Peyer's patch (tissue), 4 donors: Measurements from ENCODE around the gene NBAS. TPM values are rescaled to one million over a fixed set of nuclear protein-coding genes. Genes with fewer than 3 reads are reported as not detected.

Experiments used
- DNase-seq, 3 donors: peaks; one replicate each; pipeline ENCODE4 v3.0.0-alpha.2; 2017 to 2019
- H3K27ac ChIP-seq, 4 donors: fragments of 200-600 bp; sonication (generic); one replicate each; pipeline ENCODE4 v1.5.1; 2016 to 2019
- H3K27me3 ChIP-seq, 2 donors: fragments of 200-600 bp; sonication (generic); one replicate each; pipeline ENCODE4 v1.5.1; 2019
- H3K36me3 ChIP-seq, 3 donors: fragments of 200-600 bp; sonication (generic); one replicate each; pipeline ENCODE4 v1.5.1; 2016 to 2019
- H3K4me1 ChIP-seq, 4 donors: fragments of 200-600 bp; sonication (generic); one replicate each; pipeline ENCODE4 v1.5.1; 2016 to 2019
- H3K4me3 ChIP-seq, 4 donors: fragments of 200-600 bp; sonication (generic); 1 replicate in 3 of 4; 2 replicates in 1 of 4; pipeline ENCODE4 v1.5.1; 2016 to 2019; ENCODE audit warnings: mild to moderate bottlenecking in 1 of 4
- H3K9me3 ChIP-seq, 4 donors: fragments of 200-600 bp; sonication (generic); one replicate each; pipeline ENCODE4 v1.5.1; 2016 to 2019; ENCODE audit warnings: mild to moderate bottlenecking in 1 of 4
- POLR2A ChIP-seq, 2 donors: fragments of 450-650 bp; IDR thresholded peaks; one replicate each; pipeline ENCODE4 v1.5.1; 2017; ENCODE audit warnings: antibody characterized with exemption in 2 of 2, mild to moderate bottlenecking in 2 of 2, moderate library complexity in 2 of 2
- total RNA-seq, 4 donors: library from RNA; depleted of rRNA; stranded (reverse); fragments of >200 nt; gene quantifications; one replicate each; pipeline ENCODE4 v1.1.0, GENCODE V29; 2016
- TF ChIP-seq, protein P1 (sequence below), 6 experiments: fragments of 450-650 bp in 4 of 6; fragments of 200-600 bp in 2 of 6; sonication (generic) in 1 of 6; IDR thresholded peaks; one replicate each; pipeline ENCODE4 v1.5.1; 2017 to 2019; ENCODE audit warnings: antibody characterized with exemption in 6 of 6, mild to moderate bottlenecking in 3 of 6, moderate library complexity in 1 of 6

The NBAS gene
- total RNA-seq, 4 donors from 2014 or later, result 43.2 to 70.2 (median 55.3) TPM

- H3K4me1 ChIP-seq, result peaks cover 0 to 21% (median 4%) of the 10 kb centered on the region in 4 donors
- H3K4me3 ChIP-seq, result no peak overlapping the region
- no peak for DNase-seq
- TF ChIP-seq POLR2A (IDR thresholded peaks at IDR 0.05), result no peak
- TF ChIP-seq, protein P1, sequence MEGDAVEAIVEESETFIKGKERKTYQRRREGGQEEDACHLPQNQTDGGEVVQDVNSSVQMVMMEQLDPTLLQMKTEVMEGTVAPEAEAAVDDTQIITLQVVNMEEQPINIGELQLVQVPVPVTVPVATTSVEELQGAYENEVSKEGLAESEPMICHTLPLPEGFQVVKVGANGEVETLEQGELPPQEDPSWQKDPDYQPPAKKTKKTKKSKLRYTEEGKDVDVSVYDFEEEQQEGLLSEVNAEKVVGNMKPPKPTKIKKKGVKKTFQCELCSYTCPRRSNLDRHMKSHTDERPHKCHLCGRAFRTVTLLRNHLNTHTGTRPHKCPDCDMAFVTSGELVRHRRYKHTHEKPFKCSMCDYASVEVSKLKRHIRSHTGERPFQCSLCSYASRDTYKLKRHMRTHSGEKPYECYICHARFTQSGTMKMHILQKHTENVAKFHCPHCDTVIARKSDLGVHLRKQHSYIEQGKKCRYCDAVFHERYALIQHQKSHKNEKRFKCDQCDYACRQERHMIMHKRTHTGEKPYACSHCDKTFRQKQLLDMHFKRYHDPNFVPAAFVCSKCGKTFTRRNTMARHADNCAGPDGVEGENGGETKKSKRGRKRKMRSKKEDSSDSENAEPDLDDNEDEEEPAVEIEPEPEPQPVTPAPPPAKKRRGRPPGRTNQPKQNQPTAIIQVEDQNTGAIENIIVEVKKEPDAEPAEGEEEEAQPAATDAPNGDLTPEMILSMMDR (IDR thresholded peaks at IDR 0.05), result no peak
- no peak overlapping the region for H3K27ac ChIP-seq
- H3K27me3 ChIP-seq, result no peaks in the 10 kb centered on the region
- H3K9me3 ChIP-seq, result no peaks in the 10 kb centered on the region
- peaks cover 0 to 53% (median 0%) of the 10 kb centered on the region in 3 donors for H3K36me3 ChIP-seq
Measured at GRCh38 chr2:15595342-15595905, 34.3 kb upstream of the NBAS start.

- H3K4me1 ChIP-seq, result peaks cover 0 to 21% (median 4%) of the 10 kb centered on the region in 4 donors
- H3K4me3 ChIP-seq, result no peak overlapping the region
- H3K27me3 ChIP-seq, result no peaks in the 10 kb centered on the region
- TF ChIP-seq, protein P1 (IDR thresholded peaks at IDR 0.05), result no peak
- TF ChIP-seq POLR2A (IDR thresholded peaks at IDR 0.05), result no peak
- DNase-seq, result no peak
- peaks cover 0 to 44% (median 0%) of the 10 kb centered on the region in 3 donors for H3K36me3 ChIP-seq
- H3K9me3 ChIP-seq, result no peaks in the 10 kb centered on the region
- no peak overlapping the region for H3K27ac ChIP-seq
Measured at GRCh38 chr2:15594291-15595256, 33.4 kb upstream of the NBAS start.

DNA sequence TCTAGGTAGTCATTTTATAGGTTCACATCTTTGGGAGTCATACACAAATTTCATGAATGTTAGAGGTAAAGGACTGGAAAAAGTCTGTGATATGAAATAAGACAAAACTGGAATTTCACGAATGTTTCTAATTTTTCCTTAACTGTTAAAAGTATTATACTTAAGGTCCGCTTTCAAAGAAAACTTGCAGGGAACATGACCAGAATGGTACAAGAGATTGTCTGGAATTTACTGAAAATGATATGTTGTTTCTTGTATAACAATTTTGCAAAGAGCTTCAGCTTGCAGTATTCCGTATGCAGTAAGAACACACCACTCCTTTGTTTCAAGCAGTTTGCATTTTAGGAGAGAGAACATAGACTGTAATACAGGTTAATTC, 32.2 kb upstream of the NBAS start:
- no peak for TF ChIP-seq POLR2A (IDR thresholded peaks at IDR 0.05)
- TF ChIP-seq, protein P1 (IDR thresholded peaks at IDR 0.05), result no peak
- DNase-seq, result no peak
- no peaks in the 10 kb centered on the region for H3K27me3 ChIP-seq
- H3K36me3 ChIP-seq, result peaks cover 0 to 33% (median 0%) of the 10 kb centered on the region in 3 donors
- no peak overlapping the region for H3K27ac ChIP-seq
- H3K4me1 ChIP-seq, result peaks cover 0 to 21% (median 4%) of the 10 kb centered on the region in 4 donors
- peak overlapping the region in 1 of 4 donors; percentile 84 for H3K4me3 ChIP-seq
- no peaks in the 10 kb centered on the region for H3K9me3 ChIP-seq

- peaks cover 0 to 18% (median 0%) of the 10 kb centered on the region in 3 donors for H3K36me3 ChIP-seq
- peak; percentile 72 to 75 for TF ChIP-seq POLR2A (IDR thresholded peaks at IDR 0.05)
- TF ChIP-seq, protein P1 (IDR thresholded peaks at IDR 0.05), result peak in 1 of 6 experiments; percentile 2
- H3K9me3 ChIP-seq, result no peaks in the 10 kb centered on the region
- peak within 1 kb of the TSS; percentile 84 to 92 (median 88) for H3K4me3 ChIP-seq
- peaks cover 0 to 21% (median 4%) of the 10 kb centered on the region in 4 donors for H3K4me1 ChIP-seq
- peak within 1 kb of the TSS; percentile 78 to 94 (median 88) for H3K27ac ChIP-seq
- peak; percentile 74 to 93 (median 90) for DNase-seq
- no peaks in the 10 kb centered on the region for H3K27me3 ChIP-seq
Measured at GRCh38 chr2:15591692-15592463, 30.7 kb upstream of the NBAS start, which contains the start of gene DDX1. TSS of gene DDX1 (plus strand) at chr2:15591868. CDS start at chr2:15591934, 66 bp downstream.

- peak overlapping the region; percentile 84 to 92 (median 88) for H3K4me3 ChIP-seq
- no peak for TF ChIP-seq POLR2A (IDR thresholded peaks at IDR 0.05)
- TF ChIP-seq, protein P1 (IDR thresholded peaks at IDR 0.05), result no peak
- peaks cover 0 to 21% (median 4%) of the 10 kb centered on the region in 4 donors for H3K4me1 ChIP-seq
- DNase-seq, result no peak
- peak overlapping the region; percentile 78 to 94 (median 88) for H3K27ac ChIP-seq
- peaks cover 0 to 13% (median 0%) of the 10 kb centered on the region in 3 donors for H3K36me3 ChIP-seq
- H3K27me3 ChIP-seq, result no peaks in the 10 kb centered on the region
- no peaks in the 10 kb centered on the region for H3K9me3 ChIP-seq
Measured at GRCh38 chr2:15591373-15591691, 30.2 kb upstream of the NBAS start.
